OCI-LY3 (cell line): ENCODE data around the gene CPNE4.

Source experiments
- H2AFZ ChIP-seq: fragments of 200-600, 300-600 bp; shearing (Covaris generic); 2 replicates; pipeline ENCODE4 v1.6.0; 2014; ENCODE audit warnings: antibody characterized with exemption, low read depth, low read length
- H3K27ac ChIP-seq: fragments of 200-600, 300-600 bp; sonication (generic); 2 replicates; pipeline ENCODE4 v1.5.1; 2014; ENCODE audit warnings: mild to moderate bottlenecking, low read length, moderate library complexity, mixed read lengths
- H3K27me3 ChIP-seq: fragments of 200-600, 300-600 bp; sonication (generic); 2 replicates; pipeline ENCODE4 v1.6.1; 2014; ENCODE audit warnings: low read depth, low read length, mixed read lengths
- H3K36me3 ChIP-seq: fragments of 200-600, 300-600 bp; sonication (generic); replicated peaks from 2 replicates; pipeline ENCODE3; 2014; ENCODE audit warnings: low read depth, low read length, mixed read lengths
- H3K4me1 ChIP-seq: fragments of 300-600, 200-600 bp; sonication (generic); 2 replicates; pipeline ENCODE4 v1.6.1; 2014; ENCODE audit warnings: low read length, mixed read lengths
- H3K4me2 ChIP-seq: fragments of 200-600, 300-600 bp; sonication (generic); 2 replicates; pipeline ENCODE4 v1.6.1; 2014; ENCODE audit warnings: low read length, mixed read lengths
- H3K4me3 ChIP-seq: fragments of 300-600, 200-600 bp; sonication (generic); 2 replicates; pipeline ENCODE4 v1.5.1; 2014; ENCODE audit warnings: antibody characterized with exemption, mild to moderate bottlenecking, low read length, moderate library complexity
- H3K79me2 ChIP-seq: fragments of 300-600, 200-600 bp; shearing (Covaris generic); 2 replicates; pipeline ENCODE4 v1.6.1; 2014; ENCODE audit warnings: mild to moderate bottlenecking, low read length, mixed read lengths
- H3K9ac ChIP-seq: fragments of 300-600, 200-600 bp; shearing (Covaris generic); 2 replicates; pipeline ENCODE4 v1.6.0; 2014; ENCODE audit warnings: mild to moderate bottlenecking, low read length, moderate library complexity
- H3K9me3 ChIP-seq: fragments of 200-600, 300-600 bp; shearing (Covaris generic); 2 replicates; pipeline ENCODE4 v1.6.1; 2014; ENCODE audit warnings: low read length, mixed read lengths; ENCODE audit not compliant: insufficient read depth
- H4K20me1 ChIP-seq: fragments of 200-600, 300-600 bp; sonication (generic); 2 replicates; pipeline ENCODE4 v1.6.1; 2016; ENCODE audit warnings: low read length, mixed read lengths; ENCODE audit not compliant: insufficient read depth
- EZH2phosphoT487 ChIP-seq: fragments of 200-600 bp; shearing (Covaris generic); IDR thresholded peaks from 2 replicates; pipeline ENCODE4 v1.6.1; 2018; ENCODE audit warnings: antibody characterized with exemption, mixed run types, low read depth
- TF ChIP-seq, protein P1 (sequence below): fragments of 200-600, 300-600 bp; sonication (generic); IDR thresholded peaks from 2 replicates; pipeline ENCODE4 v1.5.1; 2014; ENCODE audit warnings: antibody characterized with exemption, low read length, low read depth

The CPNE4 gene

DNA sequence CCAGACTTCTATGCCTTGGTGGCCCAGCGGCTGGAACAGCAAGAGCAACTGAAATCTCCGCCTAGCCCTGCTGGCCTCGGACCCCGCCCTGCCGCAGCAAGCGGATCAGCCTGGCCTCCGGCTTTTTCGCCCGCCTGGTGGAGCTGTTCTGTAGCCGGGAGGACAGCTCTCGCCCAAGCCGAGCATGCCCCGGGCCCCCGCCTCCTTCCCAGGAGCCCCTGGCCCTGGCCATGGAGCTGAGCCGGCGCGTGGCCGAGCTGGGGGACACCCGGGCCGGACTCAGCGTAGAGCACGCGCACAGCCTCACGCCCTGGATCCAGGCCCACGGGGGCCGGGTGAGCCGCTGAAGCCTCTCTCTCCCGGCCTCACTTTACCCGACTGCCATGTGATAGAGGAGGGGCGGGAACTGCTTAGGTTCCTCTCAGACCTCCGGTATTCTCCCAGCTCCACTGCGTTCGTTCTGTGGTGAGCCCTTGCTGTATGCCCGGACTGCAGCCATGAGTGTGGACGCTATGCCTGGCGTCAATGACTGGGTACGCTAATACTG lies 507.9 kb downstream of the CPNE4 start:
- no peak overlapping the region for H3K27ac ChIP-seq
- no peak overlapping the region for H3K4me3 ChIP-seq
- no peaks in the 10 kb centered on the region for H3K4me1 ChIP-seq
- H3K79me2 ChIP-seq = no peaks in the 10 kb centered on the region
- H3K36me3 ChIP-seq = no peaks in the 10 kb centered on the region
- no peaks in the 10 kb centered on the region for H4K20me1 ChIP-seq
- H3K4me2 ChIP-seq = no peak overlapping the region
- H2AFZ ChIP-seq = no peak overlapping the region
- TF ChIP-seq EZH2phosphoT487 = no peak
- TF ChIP-seq, protein P1, sequence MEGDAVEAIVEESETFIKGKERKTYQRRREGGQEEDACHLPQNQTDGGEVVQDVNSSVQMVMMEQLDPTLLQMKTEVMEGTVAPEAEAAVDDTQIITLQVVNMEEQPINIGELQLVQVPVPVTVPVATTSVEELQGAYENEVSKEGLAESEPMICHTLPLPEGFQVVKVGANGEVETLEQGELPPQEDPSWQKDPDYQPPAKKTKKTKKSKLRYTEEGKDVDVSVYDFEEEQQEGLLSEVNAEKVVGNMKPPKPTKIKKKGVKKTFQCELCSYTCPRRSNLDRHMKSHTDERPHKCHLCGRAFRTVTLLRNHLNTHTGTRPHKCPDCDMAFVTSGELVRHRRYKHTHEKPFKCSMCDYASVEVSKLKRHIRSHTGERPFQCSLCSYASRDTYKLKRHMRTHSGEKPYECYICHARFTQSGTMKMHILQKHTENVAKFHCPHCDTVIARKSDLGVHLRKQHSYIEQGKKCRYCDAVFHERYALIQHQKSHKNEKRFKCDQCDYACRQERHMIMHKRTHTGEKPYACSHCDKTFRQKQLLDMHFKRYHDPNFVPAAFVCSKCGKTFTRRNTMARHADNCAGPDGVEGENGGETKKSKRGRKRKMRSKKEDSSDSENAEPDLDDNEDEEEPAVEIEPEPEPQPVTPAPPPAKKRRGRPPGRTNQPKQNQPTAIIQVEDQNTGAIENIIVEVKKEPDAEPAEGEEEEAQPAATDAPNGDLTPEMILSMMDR = no peak
- H3K27me3 ChIP-seq = peaks cover 2% of the 10 kb centered on the region; the same call in 1 of the 2 replicates
- H3K9ac ChIP-seq = no peak overlapping the region
- H3K9me3 ChIP-seq = no peaks in the 10 kb centered on the region

DNA sequence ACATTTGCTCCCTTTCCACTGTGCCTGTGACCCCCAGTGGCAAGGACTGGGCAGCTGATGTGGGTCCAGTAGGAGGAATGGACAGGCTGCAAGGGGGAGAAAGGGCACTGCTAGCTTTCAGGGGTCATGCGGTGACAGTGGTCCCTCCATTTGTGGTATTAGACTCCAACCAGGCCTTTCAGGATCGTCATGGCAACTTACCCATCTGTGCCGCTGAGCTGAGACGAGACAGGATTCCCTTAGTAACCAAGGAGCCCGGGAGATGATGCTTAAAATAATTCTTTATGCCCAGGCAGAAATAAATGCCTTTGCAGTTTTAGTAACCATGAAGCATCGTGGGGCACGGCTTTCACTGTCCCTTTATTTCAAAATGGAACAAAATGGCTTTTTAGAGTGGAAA lies 516.1 kb downstream of the CPNE4 start:
- H2AFZ ChIP-seq = no peak overlapping the region
- H3K79me2 ChIP-seq = no peaks in the 10 kb centered on the region
- no peaks in the 10 kb centered on the region for H4K20me1 ChIP-seq
- no peaks in the 10 kb centered on the region for H3K9me3 ChIP-seq
- H3K36me3 ChIP-seq = no peaks in the 10 kb centered on the region
- no peaks in the 10 kb centered on the region for H3K27me3 ChIP-seq
- H3K4me1 ChIP-seq = no peaks in the 10 kb centered on the region
- H3K4me2 ChIP-seq = no peak overlapping the region
- TF ChIP-seq, protein P1 = no peak
- TF ChIP-seq EZH2phosphoT487 = no peak
- H3K27ac ChIP-seq = no peak overlapping the region
- H3K9ac ChIP-seq = no peak overlapping the region
- no peak overlapping the region for H3K4me3 ChIP-seq

DNA sequence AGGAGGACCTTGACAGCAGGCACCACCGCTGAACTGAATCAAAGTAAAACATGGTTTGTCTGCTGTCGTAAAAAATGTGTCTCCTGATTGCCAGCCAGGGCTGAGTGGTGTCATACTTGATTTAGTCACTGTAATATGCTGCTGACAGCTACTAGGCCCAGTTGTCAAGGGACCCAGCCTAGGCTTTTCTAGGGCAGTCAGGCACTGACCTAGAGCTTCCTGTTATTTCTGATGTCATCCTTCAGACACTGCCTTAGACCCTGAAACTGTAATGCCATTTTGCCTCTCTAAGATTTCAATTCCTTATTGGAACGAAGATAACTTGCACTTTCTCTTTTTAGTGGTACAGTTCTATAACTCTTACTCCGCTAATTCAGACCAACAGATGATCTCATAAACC lies 529.4 kb downstream of the CPNE4 start:
- no peak overlapping the region for H3K27ac ChIP-seq
- H2AFZ ChIP-seq = no peak overlapping the region
- H3K27me3 ChIP-seq = no peaks in the 10 kb centered on the region
- peaks cover 23% of the 10 kb centered on the region for H3K4me1 ChIP-seq
- H3K9me3 ChIP-seq = no peaks in the 10 kb centered on the region
- H3K9ac ChIP-seq = no peak overlapping the region
- peaks cover 9% of the 10 kb centered on the region for H3K36me3 ChIP-seq
- no peaks in the 10 kb centered on the region for H4K20me1 ChIP-seq
- H3K79me2 ChIP-seq = peaks cover 31% of the 10 kb centered on the region
- TF ChIP-seq, protein P1 = no peak
- TF ChIP-seq EZH2phosphoT487 = no peak
- H3K4me3 ChIP-seq = no peak overlapping the region
- H3K4me2 ChIP-seq = no peak overlapping the region

DNA sequence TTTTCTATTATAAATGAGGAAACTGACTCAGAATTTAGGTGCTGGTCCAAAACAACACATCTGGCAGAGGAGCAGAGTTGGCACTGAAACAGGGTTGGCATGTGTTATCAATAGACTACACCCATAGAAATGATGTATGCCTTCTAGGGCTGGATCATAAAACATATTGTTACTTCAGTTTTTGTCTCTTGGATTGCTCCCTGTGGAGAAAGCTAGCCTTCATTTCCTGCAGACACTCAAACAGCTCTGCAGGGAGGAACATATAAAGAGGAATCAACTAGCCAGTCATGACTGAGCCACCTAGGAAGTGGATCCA lies 531.5 kb downstream of the CPNE4 start:
- H3K4me2 ChIP-seq = peak overlapping the region; percentile 76
- H3K27ac ChIP-seq = no peak overlapping the region
- peak overlapping the region; percentile 96 for H3K9ac ChIP-seq
- H3K4me3 ChIP-seq = peak overlapping the region; percentile 97
- peaks cover 25% of the 10 kb centered on the region for H3K36me3 ChIP-seq
- H4K20me1 ChIP-seq = no peaks in the 10 kb centered on the region
- no peak for TF ChIP-seq EZH2phosphoT487
- TF ChIP-seq, protein P1 = no peak
- H3K79me2 ChIP-seq = peaks cover 46% of the 10 kb centered on the region
- H2AFZ ChIP-seq = peak overlapping the region; percentile 97
- no peaks in the 10 kb centered on the region for H3K9me3 ChIP-seq
- no peaks in the 10 kb centered on the region for H3K27me3 ChIP-seq
- H3K4me1 ChIP-seq = peaks cover 23% of the 10 kb centered on the region
